ENCODE results near the gene ANGPT4. TPM values are rescaled to one million over a fixed set of nuclear protein-coding genes. Genes with fewer than 3 reads are reported as not detected.
A peak's percentile ranks its signal among the peaks of the same experiment; 100 is the strongest.

ANGPT4 gene
- total RNA-seq, 1 experiment from 2014 or later: not detected

DNA sequence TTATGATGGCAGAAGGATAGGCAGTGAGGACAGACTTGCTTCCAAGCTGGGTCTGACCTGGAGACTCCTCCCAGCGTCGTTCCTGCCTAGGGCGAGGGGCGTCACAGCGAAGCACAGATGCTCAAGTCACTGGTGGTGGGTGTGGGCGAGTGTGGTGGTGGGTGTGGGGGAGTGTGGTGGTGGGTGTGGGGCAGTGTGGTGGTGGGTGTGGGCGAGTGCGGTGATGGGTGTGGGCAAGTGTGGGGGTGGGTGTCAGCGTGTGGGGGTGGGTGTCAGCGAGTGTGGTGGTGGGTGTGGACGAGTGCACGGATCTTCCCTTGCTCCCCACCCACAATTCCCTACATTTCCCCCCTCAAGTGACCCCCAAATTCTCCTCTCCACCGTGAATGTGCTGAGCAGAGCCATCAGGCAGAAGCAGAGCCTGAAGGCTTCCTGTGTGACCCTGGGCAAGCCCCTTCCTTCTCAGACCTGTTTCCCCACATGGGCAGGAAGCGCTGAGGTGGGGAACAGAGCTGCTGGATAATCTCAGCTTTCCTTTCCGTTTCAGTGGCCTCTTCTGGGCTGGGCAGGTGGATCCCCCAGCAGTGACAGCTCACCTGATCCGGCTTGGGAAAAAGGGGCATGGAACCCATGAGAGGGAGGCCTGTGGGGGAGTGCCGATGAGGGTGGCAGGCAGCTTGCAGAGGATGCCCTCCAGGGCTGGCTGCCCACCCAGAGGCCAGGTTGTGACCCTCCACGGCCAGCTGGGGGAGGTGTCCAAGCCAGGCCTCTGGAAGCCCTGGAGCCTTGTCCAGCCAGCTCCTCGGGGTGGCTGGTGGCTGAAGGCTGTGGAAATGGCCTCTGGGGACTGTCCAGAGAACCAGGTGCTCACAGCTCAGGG, 43.0 kb upstream of the ANGPT4 start:
- Histone ChIP-seq H3K9me3 (ENCODE audit: insufficient read depth, low read depth) (no peaks in the 10 kb centered on the region), H3K79me2 (ENCODE audit: low read depth) (no peaks in the 10 kb centered on the region), H3F3A (ENCODE audit: insufficient read depth, low read depth) (no peaks in the 10 kb centered on the region), H4K20me1 (ENCODE audit: insufficient read depth) (no peaks in the 10 kb centered on the region), H3K27me3 (ENCODE audit: insufficient read depth, low read depth) (peaks cover 46% of the 10 kb centered on the region), H3K4me2 (no peak overlapping the region), H3K9me2 (ENCODE audit: insufficient read depth) (no peaks in the 10 kb centered on the region), H2AFZ (no peak overlapping the region), H3K36me3 (ENCODE audit: low read depth) (no peaks in the 10 kb centered on the region), H3K27ac (no peak overlapping the region), H3K4me1 (replicated peaks; ENCODE audit: insufficient read depth) (no peaks in the 10 kb centered on the region), H3K4me3 (no peak overlapping the region)
- CTCF ChIA-PET: interaction anchor here (0.5 kb wide), 1 partner anchor 129 kb away, joined by 5 read pairs; no protein-coding TSS in a partner anchor
- BruUV-seq (replicated peaks): no TSS peak
- TF ChIP-seq EZH2 (IDR thresholded peaks at IDR 0.05; ENCODE audit: low read depth): no peak
- TF ChIP-seq CTCF (conservative IDR thresholded peaks at IDR 0.05): no peak
- POLR2A ChIA-PET (ENCODE audit: unreplicated experiment): no interaction called here
- no peak for DNase-seq
- intact Hi-C loops (cut with micrococcal nuclease; ENCODE audit: unreplicated experiment): loop anchor here (5.0 kb wide), 1 partner anchor 253 kb away; no protein-coding TSS in a partner anchor

- Histone ChIP-seq H3K4me3 (no peak overlapping the region), H3K9me3 (ENCODE audit: insufficient read depth, low read depth) (no peaks in the 10 kb centered on the region), H3K9me2 (ENCODE audit: insufficient read depth) (no peaks in the 10 kb centered on the region), H3K27me3 (ENCODE audit: insufficient read depth, low read depth) (peaks cover 30% of the 10 kb centered on the region), H3F3A (ENCODE audit: insufficient read depth, low read depth) (no peaks in the 10 kb centered on the region), H2AFZ (no peak overlapping the region), H3K4me1 (replicated peaks; ENCODE audit: insufficient read depth) (no peaks in the 10 kb centered on the region), H3K27ac (no peak overlapping the region), H3K79me2 (ENCODE audit: low read depth) (no peaks in the 10 kb centered on the region), H3K4me2 (no peak overlapping the region), H4K20me1 (ENCODE audit: insufficient read depth) (no peaks in the 10 kb centered on the region), H3K36me3 (ENCODE audit: low read depth) (no peaks in the 10 kb centered on the region)
- BruUV-seq (replicated peaks): no TSS peak
- ChIA-PET CTCF (interaction anchor here (0.6 to 3.2 kb wide), 3 partner anchors 42 to 150 kb away, joined by 5 to 27 read pairs (median 9); no protein-coding TSS in a partner anchor), POLR2A (ENCODE audit: unreplicated experiment) (no interaction called here)
- intact Hi-C loops (cut with micrococcal nuclease; ENCODE audit: unreplicated experiment): loop anchor here (2.0 to 5.0 kb wide), 2 partner anchors 255 to 397 kb away; no protein-coding TSS in a partner anchor
- DNase-seq: no peak
- TF ChIP-seq CTCF (conservative IDR thresholded peaks at IDR 0.05) (0 out of 2 replicates have a peak, but pooled peaks have one; percentile 32), EZH2 (IDR thresholded peaks at IDR 0.05; ENCODE audit: low read depth) (no peak)
Observed at GRCh38 chr20:957544-957943, 41.4 kb upstream of the ANGPT4 start.

DNA sequence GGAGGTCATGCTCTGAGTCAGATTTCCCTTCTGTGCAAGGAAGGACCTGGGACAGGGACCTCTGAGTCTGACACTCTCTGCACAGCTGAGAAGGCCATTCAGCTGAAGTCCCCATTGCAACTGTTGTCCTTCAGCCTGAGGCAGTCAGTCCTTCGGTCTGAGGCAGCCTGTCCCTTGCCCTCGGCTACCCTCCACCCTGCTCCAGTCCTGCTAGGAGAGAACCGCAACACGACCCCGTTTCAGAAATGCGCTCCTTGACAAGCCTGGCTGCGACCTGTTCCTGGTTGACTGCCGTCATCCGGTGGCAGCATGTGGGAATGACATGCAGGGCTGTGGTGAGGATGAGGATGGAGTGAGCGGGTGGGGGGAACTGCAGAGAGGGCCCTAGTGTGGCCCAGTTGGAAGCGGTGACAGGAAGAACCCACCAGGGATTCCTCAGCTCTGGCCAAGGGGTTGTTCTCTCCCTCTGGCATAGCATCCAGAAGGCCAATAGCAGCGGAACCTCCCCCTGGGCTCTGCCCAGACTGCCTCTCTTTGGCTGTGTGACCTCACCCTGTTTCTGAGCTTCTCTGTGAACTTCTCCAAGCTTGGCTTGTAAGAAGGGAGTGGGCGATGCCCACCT, 40.3 kb upstream of the ANGPT4 start:
- Histone ChIP-seq H3K36me3 (ENCODE audit: low read depth) (no peaks in the 10 kb centered on the region), H3K9me2 (ENCODE audit: insufficient read depth) (no peaks in the 10 kb centered on the region), H3F3A (ENCODE audit: insufficient read depth, low read depth) (no peaks in the 10 kb centered on the region), H3K27ac (no peak overlapping the region), H3K4me3 (no peak overlapping the region), H3K4me2 (no peak overlapping the region), H3K79me2 (ENCODE audit: low read depth) (no peaks in the 10 kb centered on the region), H3K4me1 (replicated peaks; ENCODE audit: insufficient read depth) (no peaks in the 10 kb centered on the region), H3K27me3 (ENCODE audit: insufficient read depth, low read depth) (peaks cover 24% of the 10 kb centered on the region), H4K20me1 (ENCODE audit: insufficient read depth) (no peaks in the 10 kb centered on the region), H3K9me3 (ENCODE audit: insufficient read depth, low read depth) (no peaks in the 10 kb centered on the region), H2AFZ (no peak overlapping the region)
- peak in 1 of 2 experiments; percentile 74 for DNase-seq
- intact Hi-C loops (cut with micrococcal nuclease; ENCODE audit: unreplicated experiment): loop anchor here (1.0 to 5.0 kb wide), 3 partner anchors 140 to 396 kb away; no protein-coding TSS in a partner anchor
- ChIA-PET CTCF (interaction anchor here (0.8 to 3.2 kb wide), 2 partner anchors 139 to 183 kb away, joined by 3 to 27 read pairs; no protein-coding TSS in a partner anchor), POLR2A (ENCODE audit: unreplicated experiment) (no interaction called here)
- no TSS peak for BruUV-seq (replicated peaks)
- TF ChIP-seq EZH2 (IDR thresholded peaks at IDR 0.05; ENCODE audit: low read depth): no peak
- peak; percentile 99 for TF ChIP-seq CTCF (conservative IDR thresholded peaks at IDR 0.05)
